Large intestine (tissue), 3 donors: ENCODE measurements around the gene ZBTB34. TPM values are rescaled to one million over a fixed set of nuclear protein-coding genes. Genes with fewer than 3 reads are reported as not detected.

Experiments used
- DNase-seq, 2 donors: peaks; one replicate each; pipeline versions ENCODE4 v3.0.0 to v3.0.0-alpha.2; 2013
- H3K27ac ChIP-seq: one replicate; pipeline ENCODE4 v1.5.1; 2013; ENCODE audit warnings: low read length
- H3K27me3 ChIP-seq: 2 replicates; pipeline ENCODE4 v1.6.1; 2013; ENCODE audit warnings: low read length; ENCODE audit not compliant: control insufficient read depth, insufficient read depth
- H3K36me3 ChIP-seq: 2 replicates; pipeline ENCODE4 v1.6.1; 2013; ENCODE audit warnings: low read length; ENCODE audit not compliant: control insufficient read depth, insufficient read depth
- H3K4me1 ChIP-seq: one replicate; pipeline ENCODE4 v1.6.1; 2013; ENCODE audit warnings: low read length; ENCODE audit not compliant: control insufficient read depth, insufficient read depth
- H3K4me3 ChIP-seq: one replicate; pipeline ENCODE4 v1.5.1; 2013; ENCODE audit warnings: low read length
- H3K9me3 ChIP-seq: one replicate; pipeline ENCODE4 v1.6.1; 2013; ENCODE audit warnings: mild to moderate bottlenecking, low read depth, low read length, moderate library complexity; ENCODE audit not compliant: control insufficient read depth
- WGBS: methylation state at CpG from one replicate; pipeline ENCODE4 v1.1.5; 2013; ENCODE audit warnings: low lambda C conversion rate; ENCODE audit not compliant: insufficient coverage; 5-methylcytosine and 5-hydroxymethylcytosine counted together
- polyA plus RNA-seq: library from polyadenylated mRNA; unstranded; fragments of 120-200 nt; gene quantifications from one replicate; pipeline ENCODE4 v1.2.1, GENCODE V29; 2013

Gene ZBTB34
- polyA plus RNA-seq, 1 donor: 14.6 TPM

- no peaks in the 10 kb centered on the region for H3K9me3 ChIP-seq
- H3K27me3 ChIP-seq: no peaks in the 10 kb centered on the region
- WGBS: no CpG with 5 or more reads among the region's 13 CpGs
- H3K4me3 ChIP-seq: no peak overlapping the region
- peaks cover 4% of the 10 kb centered on the region for H3K4me1 ChIP-seq
- DNase-seq: peak; percentile 38 to 67
- H3K36me3 ChIP-seq: peaks cover 13% of the 10 kb centered on the region
- peak overlapping the region; percentile 56 for H3K27ac ChIP-seq
These were observed 18.1 kb upstream of the ZBTB34 start for GRCh38 chr9:126842220-126842842.

DNA sequence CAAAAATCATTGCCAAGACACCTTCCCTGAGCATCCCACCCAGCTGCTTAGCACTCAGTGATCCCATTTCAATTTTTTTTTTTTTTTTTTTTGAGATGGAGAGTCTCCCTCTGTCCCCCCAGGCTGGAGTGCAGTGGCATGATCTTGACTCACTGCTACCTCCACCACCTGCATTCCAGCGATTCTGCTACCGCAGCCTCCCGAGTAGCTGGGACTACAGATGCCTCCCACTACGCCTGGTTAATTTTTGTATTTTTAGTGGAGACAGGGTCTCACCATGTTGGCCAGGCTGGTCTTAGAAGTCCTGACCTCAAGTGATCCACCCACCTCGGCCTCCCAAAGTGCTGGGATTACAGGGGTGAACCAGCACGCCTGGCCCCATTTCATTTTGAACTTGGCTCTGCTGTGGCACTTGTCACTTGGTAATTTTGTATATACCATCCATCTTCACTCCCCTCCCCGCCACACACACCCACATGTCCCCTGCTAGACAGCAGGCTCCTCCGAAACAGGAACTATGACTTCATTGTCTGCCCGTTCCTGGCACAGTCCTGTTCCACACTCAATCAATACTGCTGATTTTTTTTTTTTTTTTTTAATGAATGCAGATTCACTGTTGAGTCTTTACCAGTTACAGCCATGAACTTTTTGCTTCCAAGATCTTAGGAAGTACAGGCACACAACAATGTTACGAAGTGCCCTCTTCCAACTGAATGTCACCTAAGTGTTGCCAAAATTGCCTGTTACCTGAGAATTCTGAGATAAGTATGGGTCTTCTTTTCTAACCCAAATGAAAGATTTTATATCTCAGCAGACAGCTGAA is 17.3 kb upstream of the ZBTB34 start:
- no peak for DNase-seq
- WGBS: 80% methylated on average over 2 of the region's 10 CpGs
- Histone ChIP-seq H3K27ac (peak overlapping the region; percentile 56), H3K4me1 (peaks cover 4% of the 10 kb centered on the region), H3K9me3 (no peaks in the 10 kb centered on the region), H3K36me3 (peaks cover 11% of the 10 kb centered on the region), H3K4me3 (no peak overlapping the region), H3K27me3 (no peaks in the 10 kb centered on the region)

DNA sequence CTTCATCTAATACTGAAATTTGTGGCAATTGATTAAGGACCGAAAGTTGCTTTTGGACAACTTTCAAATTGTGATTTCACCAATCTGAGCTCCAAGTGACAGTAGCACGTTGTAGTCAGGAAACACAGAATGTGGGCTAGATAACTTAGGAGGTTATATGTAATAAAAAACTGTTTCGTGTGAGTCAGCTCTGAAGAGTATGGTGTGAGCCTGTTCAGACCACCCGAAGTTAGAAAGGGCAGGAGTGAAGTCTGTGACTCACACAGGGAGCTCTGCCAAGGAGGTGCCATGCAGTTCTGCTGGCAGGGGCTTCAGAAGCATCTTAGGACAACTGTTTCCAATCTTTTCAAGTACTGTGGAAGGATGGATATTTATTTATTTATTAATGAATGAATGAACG is 16.4 kb upstream of the ZBTB34 start:
- H3K4me1 ChIP-seq: peaks cover 4% of the 10 kb centered on the region
- no peaks in the 10 kb centered on the region for H3K9me3 ChIP-seq
- peaks cover 3% of the 10 kb centered on the region for H3K36me3 ChIP-seq
- H3K27ac ChIP-seq: no peak overlapping the region
- H3K4me3 ChIP-seq: no peak overlapping the region
- DNase-seq: no peak
- 71% methylated on average over 2 of the region's 5 CpGs for WGBS
- H3K27me3 ChIP-seq: no peaks in the 10 kb centered on the region

- no peaks in the 10 kb centered on the region for H3K27me3 ChIP-seq
- no peaks in the 10 kb centered on the region for H3K36me3 ChIP-seq
- no CpG with 5 or more reads among the region's 8 CpGs for whole genome bisulfite sequencing
- H3K27ac ChIP-seq: no peak overlapping the region
- DNase-seq: no peak
- H3K4me1 ChIP-seq: no peaks in the 10 kb centered on the region
- H3K4me3 ChIP-seq: no peak overlapping the region
- H3K9me3 ChIP-seq: no peaks in the 10 kb centered on the region
These were observed 13.4 kb upstream of the ZBTB34 start for GRCh38 chr9:126847051-126847450.

DNA sequence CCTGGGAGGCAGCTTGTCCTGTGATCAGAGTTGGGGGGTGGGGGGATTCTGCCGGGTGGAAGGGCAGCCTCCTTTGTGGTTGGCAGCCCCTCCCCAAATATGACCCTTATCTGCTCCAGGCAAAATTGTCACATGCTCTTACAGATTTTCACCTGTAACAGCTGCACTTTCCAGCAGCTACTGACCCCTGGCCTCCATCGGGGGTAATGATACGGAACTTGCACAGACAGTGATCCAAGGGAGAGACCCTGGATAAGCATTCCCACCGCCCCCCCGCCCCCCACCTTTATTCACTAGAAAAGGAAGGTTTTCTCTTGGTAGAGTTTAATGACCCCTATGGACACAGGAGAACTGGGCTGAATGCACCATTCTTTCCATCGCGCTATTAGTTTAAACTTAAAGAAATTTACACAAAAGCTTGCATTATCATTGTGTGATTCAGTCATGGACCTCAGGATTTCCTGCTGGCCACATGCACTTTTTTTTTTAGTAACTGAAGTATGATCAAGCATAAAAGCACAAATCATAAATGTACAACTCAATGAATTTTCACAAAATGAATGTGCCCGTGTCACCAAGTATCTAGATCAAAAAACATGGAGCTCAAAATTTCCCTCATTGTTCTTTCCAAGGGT is 10.7 kb upstream of the ZBTB34 start:
- no CpG with 5 or more reads among the region's 8 CpGs for WGBS

GRCh38 chr9:126851286-126851880 is 9.1 kb upstream of the ZBTB34 start:
- no peaks in the 10 kb centered on the region for H3K36me3 ChIP-seq
- 80% methylated on average over 1 of the region's 6 CpGs for WGBS
- peaks cover 18% of the 10 kb centered on the region for H3K27me3 ChIP-seq
- H3K27ac ChIP-seq: no peak overlapping the region
- DNase-seq: no peak
- no peak overlapping the region for H3K4me3 ChIP-seq
- H3K4me1 ChIP-seq: no peaks in the 10 kb centered on the region
- no peaks in the 10 kb centered on the region for H3K9me3 ChIP-seq

More for the DNA sequence above, 10.7 kb upstream of the ZBTB34 start:
- H3K27me3 ChIP-seq: peaks cover 8% of the 10 kb centered on the region
- no peaks in the 10 kb centered on the region for H3K9me3 ChIP-seq
- no peaks in the 10 kb centered on the region for H3K4me1 ChIP-seq
- no peak overlapping the region for H3K4me3 ChIP-seq
- no peaks in the 10 kb centered on the region for H3K36me3 ChIP-seq
- no peak overlapping the region for H3K27ac ChIP-seq
- DNase-seq: no peak

- Histone ChIP-seq H3K27ac (no peak overlapping the region), H3K9me3 (no peaks in the 10 kb centered on the region), H3K36me3 (no peaks in the 10 kb centered on the region), H3K4me1 (no peaks in the 10 kb centered on the region), H3K4me3 (no peak overlapping the region), H3K27me3 (peaks cover 20% of the 10 kb centered on the region)
- WGBS: no CpG with 5 or more reads among the region's 3 CpGs
- no peak for DNase-seq
These were observed 8.3 kb upstream of the ZBTB34 start for GRCh38 chr9:126852086-126852688.

- H3K9me3 ChIP-seq: no peaks in the 10 kb centered on the region
- H3K36me3 ChIP-seq: no peaks in the 10 kb centered on the region
- DNase-seq: no peak
- no peak overlapping the region for H3K27ac ChIP-seq
- peaks cover 20% of the 10 kb centered on the region for H3K27me3 ChIP-seq
- no CpG with 5 or more reads among the region's 5 CpGs for WGBS
- H3K4me3 ChIP-seq: no peak overlapping the region
- H3K4me1 ChIP-seq: no peaks in the 10 kb centered on the region
These were observed 6.8 kb upstream of the ZBTB34 start for GRCh38 chr9:126853667-126854066.

DNA sequence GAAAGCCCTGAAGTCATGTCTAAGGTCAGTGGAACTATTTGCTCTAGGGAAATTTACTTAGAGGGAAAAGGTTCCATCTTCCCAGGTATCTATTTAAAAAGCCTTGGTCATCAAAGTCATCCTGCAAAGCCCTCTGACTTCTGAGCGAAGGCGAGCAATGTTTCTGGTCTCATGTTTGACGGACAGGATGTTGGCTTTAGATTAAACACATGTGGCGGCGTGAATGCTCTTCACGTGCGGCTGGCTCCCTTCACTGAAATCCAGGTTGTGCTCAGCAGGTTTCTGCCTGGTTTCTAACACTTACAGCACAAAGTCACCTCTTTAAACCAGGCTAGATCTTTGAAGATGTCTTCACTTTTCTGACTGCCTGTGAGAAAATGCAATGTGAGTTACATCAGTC is 5.7 kb upstream of the ZBTB34 start:
- no CpG with 5 or more reads among the region's 7 CpGs for WGBS
- no peak for DNase-seq
- Histone ChIP-seq H3K27ac (no peak overlapping the region), H3K36me3 (no peaks in the 10 kb centered on the region), H3K4me3 (no peak overlapping the region), H3K9me3 (no peaks in the 10 kb centered on the region), H3K27me3 (peaks cover 20% of the 10 kb centered on the region), H3K4me1 (peaks cover 2% of the 10 kb centered on the region)

DNA sequence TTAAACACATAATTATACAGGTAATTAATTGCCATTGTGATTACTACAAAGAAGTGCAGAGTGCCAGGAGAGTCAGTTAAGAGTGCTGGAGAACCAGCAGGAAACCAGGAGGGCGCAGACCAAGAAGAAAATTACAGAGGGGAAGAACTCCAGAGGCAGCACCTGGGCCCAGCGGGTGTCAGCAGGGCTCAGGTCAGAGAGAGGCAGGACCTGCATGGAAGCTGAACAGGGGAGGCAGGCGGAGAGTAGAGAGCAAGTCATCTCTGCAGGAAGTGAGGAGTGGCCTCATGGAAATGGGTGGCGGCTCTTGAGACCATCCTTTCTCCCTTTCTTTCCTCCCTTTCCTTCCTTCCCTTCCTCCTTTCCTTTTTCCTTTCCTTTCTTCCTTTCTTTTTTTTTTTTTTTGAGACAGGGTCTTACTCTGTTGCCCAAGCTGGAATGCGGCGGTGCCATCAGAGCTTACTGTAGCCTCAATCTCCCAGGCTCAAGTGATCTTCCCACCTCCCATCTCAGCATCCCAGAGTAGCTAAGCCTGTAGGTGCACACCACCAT is 4.0 kb upstream of the ZBTB34 start:
- 80% methylated on average over 1 of the region's 6 CpGs for WGBS
- Histone ChIP-seq H3K4me1 (peaks cover 4% of the 10 kb centered on the region), H3K9me3 (no peaks in the 10 kb centered on the region), H3K4me3 (no peak overlapping the region), H3K27ac (no peak overlapping the region), H3K36me3 (no peaks in the 10 kb centered on the region), H3K27me3 (peaks cover 20% of the 10 kb centered on the region)
- no peak for DNase-seq
